Loucy (cell line): ENCODE measurements around the gene CDHR2.

Source experiments
- H2AFZ ChIP-seq: fragments of 200-600 bp; sonication (generic); 2 replicates; pipeline ENCODE4 v1.6.0; 2016; ENCODE audit warnings: antibody characterized with exemption, mild to moderate bottlenecking, low read length, moderate library complexity
- H3F3A ChIP-seq: fragments of 200-600 bp; 2 replicates; pipeline ENCODE4 v1.6.0; 2016; ENCODE audit warnings: antibody characterized with exemption, low read depth, mild to moderate bottlenecking
- H3K27me3 ChIP-seq: fragments of 200-600 bp; sonication (generic); 2 replicates; pipeline ENCODE4 v1.6.1; 2014; ENCODE audit warnings: low read length, mild to moderate bottlenecking; ENCODE audit not compliant: insufficient read depth, poor library complexity, severe bottlenecking
- H3K36me3 ChIP-seq: fragments of 200-600 bp; sonication (generic); 2 replicates; pipeline ENCODE4 v1.6.1; 2016; ENCODE audit warnings: low read length; ENCODE audit not compliant: insufficient read depth
- H3K4me1 ChIP-seq: fragments of 200-600 bp; sonication (generic); 2 replicates; pipeline ENCODE4 v1.5.1; 2014; ENCODE audit warnings: low read length, mild to moderate bottlenecking; ENCODE audit not compliant: insufficient read depth, poor library complexity, severe bottlenecking
- H3K4me2 ChIP-seq: fragments of 200-600 bp; sonication (generic); 2 replicates; pipeline ENCODE4 v1.6.0; 2014; ENCODE audit warnings: antibody characterized with exemption, low read length, low read depth, mild to moderate bottlenecking; ENCODE audit not compliant: poor library complexity, severe bottlenecking
- H3K4me3 ChIP-seq: fragments of 200-600 bp; sonication (generic); 2 replicates; pipeline ENCODE4 v1.5.1; 2014; ENCODE audit warnings: low read length, mild to moderate bottlenecking, mixed read lengths; ENCODE audit not compliant: poor library complexity, severe bottlenecking
- H3K79me2 ChIP-seq: fragments of 200-600 bp; sonication (generic); 2 replicates; pipeline ENCODE4 v1.6.1; 2014; ENCODE audit warnings: low read length; ENCODE audit not compliant: insufficient read depth
- H3K9ac ChIP-seq: fragments of 200-600 bp; sonication (generic); 2 replicates; pipeline ENCODE4 v1.6.0; 2014; ENCODE audit warnings: mild to moderate bottlenecking, low read depth, low read length, moderate library complexity; ENCODE audit not compliant: poor library complexity, severe bottlenecking
- H3K9me2 ChIP-seq: fragments of 200-600 bp; sonication (generic); replicated peaks from 2 replicates; pipeline ENCODE4 v1.6.1; 2016; ENCODE audit warnings: low read depth, low read length, mixed read lengths
- H3K9me3 ChIP-seq: fragments of 200-600 bp; sonication (generic); 2 replicates; pipeline ENCODE4 v1.6.1; 2014; ENCODE audit warnings: mild to moderate bottlenecking, antibody characterized with exemption, low read length, low read depth; ENCODE audit not compliant: insufficient read depth
- H4K20me1 ChIP-seq: fragments of 200-600 bp; sonication (generic); 2 replicates; pipeline ENCODE4 v1.6.0; 2014; ENCODE audit warnings: antibody characterized with exemption, low read length, mild to moderate bottlenecking; ENCODE audit not compliant: insufficient read depth, poor library complexity, severe bottlenecking
- CTCF ChIP-seq: fragments of 200-600 bp; sonication (generic); conservative IDR thresholded peaks from 2 replicates; pipeline ENCODE4 v1.5.1; 2014; ENCODE audit warnings: mild to moderate bottlenecking, antibody characterized with exemption, low read length
- EZH2phosphoT487 ChIP-seq: fragments of 200-600 bp; IDR thresholded peaks from 2 replicates; pipeline ENCODE4 v1.6.1; 2018; ENCODE audit warnings: antibody characterized with exemption, mild to moderate bottlenecking, moderate library complexity, borderline replicate concordance

The CDHR2 gene

GRCh38 chr5:176537554-176538229 is 11.4 kb upstream of the CDHR2 start:
- Histone ChIP-seq H3K9me2 (no peaks in the 10 kb centered on the region), H3F3A (no peaks in the 10 kb centered on the region; the same call in 1 of the 2 replicates), H3K36me3 (no peaks in the 10 kb centered on the region), H3K9me3 (no peaks in the 10 kb centered on the region), H3K79me2 (peaks cover 41% of the 10 kb centered on the region), H3K4me1 (peaks cover 18% of the 10 kb centered on the region), H3K4me3 (peak overlapping the region; percentile 85), H2AFZ (no peak overlapping the region), H3K9ac (peak overlapping the region; percentile 99), H3K27me3 (peaks cover 6% of the 10 kb centered on the region), H4K20me1 (peaks cover 11% of the 10 kb centered on the region), H3K4me2 (peak overlapping the region; percentile 76)
- TF ChIP-seq EZH2phosphoT487, result no peak
- no peak for TF ChIP-seq CTCF

- H3K4me3 ChIP-seq, result peak overlapping the region; percentile 85
- H3K79me2 ChIP-seq, result peaks cover 34% of the 10 kb centered on the region
- no peaks in the 10 kb centered on the region; the same call in 1 of the 2 replicates for H3F3A ChIP-seq
- H2AFZ ChIP-seq, result no peak overlapping the region
- peaks cover 12% of the 10 kb centered on the region for H3K4me1 ChIP-seq
- no peaks in the 10 kb centered on the region for H3K36me3 ChIP-seq
- H4K20me1 ChIP-seq, result peaks cover 4% of the 10 kb centered on the region
- H3K9me3 ChIP-seq, result no peaks in the 10 kb centered on the region
- H3K4me2 ChIP-seq, result peak overlapping the region; percentile 76
- TF ChIP-seq EZH2phosphoT487 (no peak), CTCF (no peak)
- no peaks in the 10 kb centered on the region for H3K9me2 ChIP-seq
- H3K9ac ChIP-seq, result peak overlapping the region; percentile 61
- peaks cover 6% of the 10 kb centered on the region for H3K27me3 ChIP-seq
Observed at GRCh38 chr5:176538230-176538988, 10.7 kb upstream of the CDHR2 start.

GRCh38 chr5:176538989-176539384 is 10.2 kb upstream of the CDHR2 start:
- Histone ChIP-seq H3K4me1 (peaks cover 12% of the 10 kb centered on the region), H3K9me3 (no peaks in the 10 kb centered on the region), H3K4me2 (no peak overlapping the region), H3K4me3 (no peak overlapping the region), H4K20me1 (no peaks in the 10 kb centered on the region), H3K36me3 (no peaks in the 10 kb centered on the region), H3K27me3 (peaks cover 6% of the 10 kb centered on the region), H2AFZ (no peak overlapping the region), H3K9me2 (no peaks in the 10 kb centered on the region), H3K9ac (no peak overlapping the region), H3K79me2 (peaks cover 34% of the 10 kb centered on the region), H3F3A (no peaks in the 10 kb centered on the region)
- TF ChIP-seq CTCF (no peak), EZH2phosphoT487 (no peak)
